Measurements from ENCODE around the gene BPTF.
"Not testable (repeated sequence)": the region's sequence is repeated elsewhere in the genome, so short reads cannot be mapped to it uniquely, and the experiment has no call there.

BPTF gene

GRCh38 chr17:67974598-67975066, 149.3 kb downstream of the BPTF start:
- no peak for DNase-seq (ENCODE audit: low spot score)

GRCh38 chr17:67976306-67976705, 151.0 kb downstream of the BPTF start:
- not testable (repeated sequence) for DNase-seq (ENCODE audit: low spot score)

DNA sequence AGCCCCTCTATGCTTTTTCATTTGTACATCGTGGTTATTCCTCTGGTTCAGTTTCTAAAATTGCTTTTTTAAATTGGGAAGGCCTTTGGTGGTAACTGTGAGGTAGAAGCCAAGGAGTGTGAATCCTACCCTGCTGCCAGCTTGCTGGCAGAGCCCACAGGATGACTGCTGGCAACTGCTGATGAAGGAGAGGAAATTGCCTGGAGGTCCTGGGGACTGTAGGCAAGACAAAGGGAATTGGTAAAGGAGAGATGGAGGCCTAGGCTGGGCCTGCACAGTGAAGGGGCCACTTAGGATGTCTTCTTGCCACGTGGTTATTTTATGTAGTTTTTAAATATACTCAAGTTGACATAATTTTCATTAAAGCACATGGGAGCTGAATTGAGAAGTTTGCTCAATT, 155.2 kb downstream of the BPTF start:
- DNase-seq (ENCODE audit: low spot score): no peak

DNA sequence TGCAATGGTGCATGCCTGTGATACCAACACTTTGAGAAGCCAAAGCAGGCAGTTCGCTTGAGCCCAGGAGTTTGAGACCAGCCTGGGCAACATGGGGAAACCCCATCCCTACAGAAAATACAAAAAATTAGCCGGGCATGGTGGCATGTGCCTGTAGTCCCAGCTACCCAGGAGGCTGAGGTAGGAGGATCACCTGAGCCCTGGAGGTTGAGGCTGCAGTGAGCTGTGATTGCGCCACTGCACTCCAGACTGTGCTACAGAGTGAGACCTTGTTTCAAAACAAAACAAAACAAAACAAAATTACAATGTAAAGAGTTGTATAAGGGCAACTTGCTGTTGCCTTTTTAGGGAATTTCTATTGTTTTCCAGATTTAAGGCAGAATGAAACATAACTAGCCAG, 155.6 kb downstream of the BPTF start:
- not testable (repeated sequence) for DNase-seq (ENCODE audit: low spot score)

DNA sequence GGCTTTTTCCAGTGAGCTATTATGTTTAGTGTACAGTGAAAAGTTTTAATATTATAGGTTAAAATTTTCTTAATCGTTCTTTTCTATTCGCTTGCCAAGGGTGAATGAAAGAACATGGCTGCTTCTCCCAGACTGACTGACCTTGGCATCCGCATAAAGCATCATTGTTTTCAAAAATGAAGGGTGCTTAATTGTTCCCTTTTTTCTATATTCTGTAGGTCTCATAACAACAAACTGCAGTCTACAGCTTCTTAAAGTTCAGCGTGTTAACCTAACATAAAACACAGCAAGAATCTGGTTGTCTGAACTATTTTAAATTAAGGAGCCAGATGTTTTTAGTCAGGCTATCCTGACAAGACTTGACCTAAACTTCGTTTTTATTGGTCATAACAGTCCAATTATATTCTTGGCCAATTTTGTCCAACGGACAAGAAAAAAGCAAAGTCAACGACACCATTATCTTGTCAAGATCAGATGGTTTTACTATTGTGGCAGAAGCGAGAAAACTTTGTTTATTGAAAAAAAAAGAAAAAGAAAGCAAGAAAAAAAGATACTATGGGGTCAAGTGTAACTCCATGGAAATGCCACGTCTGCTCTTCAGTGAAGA, 156.8 kb downstream of the BPTF start:
- no peak for DNase-seq (ENCODE audit: low spot score)

GRCh38 chr17:67982686-67983382, 157.5 kb downstream of the BPTF start:
- DNase-seq (ENCODE audit: low spot score): no peak

GRCh38 chr17:67983383-67983688, 158.0 kb downstream of the BPTF start:
- no peak for DNase-seq (ENCODE audit: low spot score)

- no peak for DNase-seq (ENCODE audit: low spot score)
Measured at GRCh38 chr17:67990909-67991308, 165.6 kb downstream of the BPTF start.

DNA sequence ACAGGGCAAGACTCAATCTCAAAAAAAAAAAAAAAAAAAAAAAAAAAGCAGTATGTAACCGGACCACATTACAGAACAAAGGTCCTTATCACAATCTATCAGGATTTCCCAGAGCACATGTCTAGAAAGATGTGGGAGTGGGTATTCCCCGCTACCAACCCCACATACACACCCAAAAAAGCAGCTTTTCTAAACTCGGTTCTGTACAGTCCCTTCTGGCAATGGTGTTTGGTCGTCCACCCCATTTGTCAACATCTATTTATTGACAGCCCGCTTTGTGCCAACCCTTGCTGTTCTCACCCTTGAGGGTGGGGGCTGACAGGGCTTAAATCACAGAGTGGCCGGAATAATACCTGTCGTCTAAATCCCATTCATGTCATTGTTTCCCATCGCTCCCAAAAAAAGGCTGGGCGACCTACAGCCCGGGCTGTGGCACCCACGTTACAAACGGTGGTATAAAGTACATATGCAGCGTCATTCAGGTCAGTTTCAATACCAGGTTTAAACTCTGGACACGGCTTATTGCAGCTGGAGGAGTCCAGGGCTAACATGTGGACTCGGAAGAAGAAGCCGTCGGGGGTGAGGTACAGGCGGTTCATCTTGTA, 167.3 kb downstream of the BPTF start:
- no peak for DNase-seq (ENCODE audit: low spot score)

DNA sequence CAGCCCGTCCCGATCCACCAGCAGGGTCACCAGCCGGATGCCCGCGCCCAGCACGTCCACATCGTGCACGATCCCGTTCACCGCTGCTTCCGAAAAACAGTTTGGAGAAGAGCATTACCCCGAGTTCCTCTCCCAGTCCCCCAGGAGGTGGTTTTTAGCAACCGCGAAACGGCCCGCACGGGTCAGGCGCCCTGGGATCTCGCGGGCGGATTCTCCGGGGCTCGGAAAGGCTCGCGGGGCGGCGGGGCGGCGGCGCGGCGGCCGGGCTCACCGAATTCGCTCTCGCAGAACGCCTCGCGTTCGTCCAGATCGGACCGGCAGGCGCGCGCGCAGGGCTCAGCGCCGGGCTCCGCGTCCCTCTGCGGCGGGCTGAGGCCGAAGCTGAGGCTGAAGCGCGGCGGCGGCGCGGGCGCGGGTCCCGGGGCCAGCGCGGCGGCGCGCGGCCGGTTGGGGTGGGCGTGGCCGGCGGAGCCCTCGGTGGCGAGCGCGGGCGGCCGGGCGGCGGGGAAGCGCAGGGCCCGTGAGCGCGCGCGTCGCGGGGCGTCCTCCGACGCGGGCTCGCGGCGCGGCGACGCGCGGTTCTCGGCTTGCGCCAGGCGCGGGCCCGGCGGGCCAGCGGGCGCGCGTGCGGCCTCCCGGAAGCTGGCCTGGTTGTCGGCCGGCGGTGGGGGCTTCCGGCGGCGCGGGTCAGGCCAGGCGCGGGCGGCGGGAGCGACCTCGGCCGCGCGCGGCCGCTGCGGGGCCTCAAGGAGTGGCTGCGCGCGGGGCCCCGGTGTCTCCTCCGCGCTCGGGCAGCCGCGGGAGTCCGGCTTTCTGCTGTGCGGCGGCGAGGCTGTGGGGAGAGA, 168.1 kb downstream of the BPTF start:
- DNase-seq (ENCODE audit: low spot score): peak; percentile 82

- DNase-seq (ENCODE audit: low spot score): no peak
Measured at GRCh38 chr17:67993998-67994361, 168.7 kb downstream of the BPTF start.

- DNase-seq (ENCODE audit: low spot score): peak; percentile 39
Measured at GRCh38 chr17:67994817-67995569, 169.7 kb downstream of the BPTF start.

GRCh38 chr17:67995570-67996263, 170.4 kb downstream of the BPTF start:
- no peak for DNase-seq (ENCODE audit: low spot score)

DNA sequence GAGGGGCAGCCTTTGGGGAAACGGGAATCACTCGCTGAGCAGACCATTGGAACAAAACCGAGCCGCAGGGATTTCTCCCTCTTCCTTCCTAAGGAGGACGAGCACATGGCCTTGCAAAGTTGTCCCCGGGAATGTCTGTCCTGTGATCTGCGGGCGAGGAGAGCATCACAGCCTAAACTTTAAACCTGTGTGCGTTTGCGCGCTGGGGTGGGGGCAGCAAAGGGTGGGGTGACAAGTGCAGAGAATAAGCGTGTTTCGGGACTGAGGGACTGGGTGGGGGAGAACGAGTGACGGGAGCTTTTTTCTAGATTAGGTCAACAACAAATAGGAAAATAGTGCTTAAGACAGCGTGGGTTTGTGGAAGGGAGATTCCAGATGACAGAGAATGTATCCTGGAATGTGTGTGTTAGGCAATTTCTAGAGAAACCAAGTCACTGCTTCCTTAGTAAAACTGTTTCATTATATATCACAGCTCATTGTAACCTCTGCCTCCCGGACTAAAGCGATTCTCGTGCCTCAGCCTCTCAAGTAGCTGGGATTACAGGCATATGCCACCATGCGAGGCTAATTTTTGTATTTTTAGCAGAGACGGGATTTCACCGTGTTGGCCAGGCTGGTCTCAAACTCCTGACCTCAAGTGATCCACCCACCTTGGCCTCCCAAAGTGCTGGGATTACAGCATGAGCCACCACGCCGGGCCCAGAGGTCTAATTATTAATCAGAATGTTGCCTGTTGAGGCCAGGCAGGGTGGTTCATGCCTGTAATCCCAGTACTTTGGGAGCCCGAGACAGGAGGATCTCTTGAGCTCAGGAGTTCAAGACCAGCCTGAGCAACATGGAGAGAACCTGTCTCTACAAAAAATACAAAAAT, 171.2 kb downstream of the BPTF start, which contains the start of gene C17orf58:
Gene C17orf58 (minus strand): TSS at position 169 of the 871 bp plus-strand sequence. CDS start 271 bp downstream, outside the sequence.
- peak; percentile 49 for DNase-seq (ENCODE audit: low spot score)

- DNase-seq (ENCODE audit: low spot score): no peak
Measured at GRCh38 chr17:67998466-67998865, 173.2 kb downstream of the BPTF start.

- no peak for DNase-seq (ENCODE audit: low spot score)
Measured at GRCh38 chr17:67999291-67999911, 174.1 kb downstream of the BPTF start.

DNA sequence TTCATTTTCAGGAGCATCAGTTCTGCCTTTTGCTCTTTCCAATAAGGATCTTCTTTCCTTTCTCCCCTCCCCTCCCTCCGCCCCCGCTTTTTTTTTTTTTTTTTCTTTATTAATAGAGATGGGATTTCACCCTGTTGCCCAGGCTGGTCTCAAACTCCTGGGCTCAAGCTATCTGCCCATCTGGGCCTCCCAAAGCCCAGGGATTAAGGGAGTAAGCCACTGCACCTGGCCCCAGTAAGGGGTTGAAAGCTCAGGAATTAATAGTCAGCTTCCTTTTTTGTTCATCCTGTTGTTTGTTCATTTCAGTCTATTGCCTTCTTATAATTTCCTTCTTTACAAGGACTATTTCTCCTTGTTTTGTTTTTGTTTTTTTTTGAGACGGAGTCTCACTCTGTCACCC, 178.9 kb downstream of the BPTF start:
- no peak for DNase-seq (ENCODE audit: low spot score)

DNA sequence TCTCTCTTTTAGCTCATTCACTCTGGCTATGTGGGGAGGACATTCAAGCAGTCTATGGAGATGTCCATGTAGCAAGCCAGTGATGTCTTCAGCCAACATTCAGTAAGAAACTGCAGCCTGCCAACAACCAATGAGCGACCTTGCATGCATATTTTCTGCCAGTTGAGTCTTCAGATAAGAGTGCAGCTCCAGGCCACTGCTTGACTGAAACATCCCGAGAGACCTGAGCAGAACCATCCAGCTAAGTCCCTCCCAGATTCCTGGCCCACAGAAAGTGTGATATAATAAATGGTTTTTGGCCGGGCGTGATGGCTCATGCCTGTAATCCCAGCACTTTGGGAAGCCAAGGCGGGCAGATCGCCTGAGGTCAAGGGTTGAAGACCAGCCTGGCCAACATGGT, 181.5 kb downstream of the BPTF start:
- DNase-seq (ENCODE audit: low spot score): no peak

GRCh38 chr17:68011199-68011665, 185.9 kb downstream of the BPTF start:
- DNase-seq (ENCODE audit: low spot score): peak; percentile 65

GRCh38 chr17:68013385-68013784, 188.1 kb downstream of the BPTF start:
- DNase-seq (ENCODE audit: low spot score): no peak
